GM12892 (cell line): ENCODE results near the gene ITSN1.

Experiments used
- DNase-seq: peaks from one replicate; pipeline ENCODE4 v3.0.0; 2011; ENCODE audit not compliant: insufficient read length
- FAIRE-seq: peaks from 2 replicates; lab custom pipeline; 2011; peaks lifted over from hg19 to GRCh38; lab: Jason Lieb, UNC
- POLR2A ChIP-seq: IDR thresholded peaks from 2 replicates; pipeline ENCODE4 v1.6.1; 2011; ENCODE audit warnings: low read depth, low read length, control low read depth
- POLR2AphosphoS5 ChIP-seq: IDR thresholded peaks from 2 replicates; pipeline ENCODE4 v1.6.1; 2011; ENCODE audit warnings: low read depth, low read length, control low read depth
- TAF1 ChIP-seq: IDR thresholded peaks from 2 replicates; pipeline ENCODE4 v1.6.1; 2011; ENCODE audit warnings: low read depth, mild to moderate bottlenecking, control low read depth, low read length, borderline replicate concordance

ITSN1 gene

GRCh38 chr21:33811167-33812010, 169.1 kb downstream of the ITSN1 start:
- TF ChIP-seq POLR2AphosphoS5, result no peak
- no peak for TF ChIP-seq POLR2A
- no peak for TF ChIP-seq TAF1
- FAIRE-seq (no peak), DNase-seq (no peak)

- FAIRE-seq (no peak), DNase-seq (no peak)
- TF ChIP-seq POLR2AphosphoS5, result no peak
- TF ChIP-seq TAF1, result no peak
- no peak for TF ChIP-seq POLR2A
These were observed 171.6 kb downstream of the ITSN1 start for GRCh38 chr21:33813832-33814365.

GRCh38 chr21:33815143-33815707, 172.9 kb downstream of the ITSN1 start:
- FAIRE-seq (no peak), DNase-seq (no peak)
- TF ChIP-seq POLR2AphosphoS5, result no peak
- TF ChIP-seq TAF1, result no peak
- TF ChIP-seq POLR2A, result no peak

GRCh38 chr21:33816174-33816573, 173.9 kb downstream of the ITSN1 start:
- TF ChIP-seq POLR2AphosphoS5, result no peak
- TF ChIP-seq POLR2A, result no peak
- no peak for TF ChIP-seq TAF1
- FAIRE-seq (no peak), DNase-seq (no peak)

GRCh38 chr21:33817138-33817537, 174.8 kb downstream of the ITSN1 start:
- DNase-seq (no peak), FAIRE-seq (no peak)
- TF ChIP-seq POLR2A, result no peak
- TF ChIP-seq POLR2AphosphoS5, result no peak
- TF ChIP-seq TAF1, result no peak

GRCh38 chr21:33817663-33818451, 175.6 kb downstream of the ITSN1 start:
- FAIRE-seq (no peak), DNase-seq (no peak)
- TF ChIP-seq POLR2AphosphoS5 (no peak), POLR2A (no peak), TAF1 (no peak)

GRCh38 chr21:33820230-33820770, 178.0 kb downstream of the ITSN1 start:
- TF ChIP-seq POLR2AphosphoS5 (no peak), POLR2A (no peak), TAF1 (no peak)
- DNase-seq (no peak), FAIRE-seq (no peak)

GRCh38 chr21:33820798-33821197, 178.5 kb downstream of the ITSN1 start:
- FAIRE-seq (no peak), DNase-seq (no peak)
- TF ChIP-seq POLR2A (no peak), TAF1 (no peak), POLR2AphosphoS5 (no peak)

GRCh38 chr21:33821503-33822322, 179.4 kb downstream of the ITSN1 start:
- TF ChIP-seq POLR2A (no peak), POLR2AphosphoS5 (no peak), TAF1 (no peak)
- DNase-seq (no peak), FAIRE-seq (no peak)
